ENCODE measurements around the gene CAPN1.

GRCh38 chr11:65241134-65241533 is 59.4 kb downstream of the CAPN1 start:
- no peak for TF ChIP-seq POLR2A (IDR thresholded peaks at IDR 0.05; ENCODE audit: extremely low read depth, insufficient read length)
- no peak for TF ChIP-seq CTCF (IDR thresholded peaks at IDR 0.05; ENCODE audit: low read depth, low read length)
- TF ChIP-seq MYC (IDR thresholded peaks at IDR 0.05; ENCODE audit: low read depth, low read length) = no peak
- TF ChIP-seq MAX (IDR thresholded peaks at IDR 0.05; ENCODE audit: low read depth, low read length) = no peak
